Measurements from ENCODE around the gene MYLIP.

The MYLIP gene

DNA sequence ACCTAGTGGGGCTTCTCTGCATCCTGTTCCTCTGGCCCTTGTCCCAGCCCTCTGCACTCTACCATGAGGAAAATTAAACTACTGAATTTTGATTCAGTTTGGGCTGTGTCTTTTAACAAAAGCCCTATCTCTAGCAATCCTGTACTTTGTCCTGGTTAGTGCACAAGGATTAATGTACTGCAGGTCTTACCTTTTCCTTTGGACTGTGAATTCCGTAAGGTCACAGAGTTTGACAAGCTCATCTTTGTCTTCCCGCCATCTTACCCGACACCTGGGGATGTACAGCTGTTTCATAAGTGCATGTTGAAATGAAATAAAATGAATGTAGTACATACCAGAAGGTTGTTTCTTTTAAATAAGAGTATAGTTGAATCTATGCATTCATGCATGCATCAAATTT is 41.5 kb upstream of the MYLIP start:
- CTCF ChIA-PET: interaction anchor here (1.0 to 1.8 kb wide), 2 partner anchors 13 to 396 kb away, joined by 3 to 5 read pairs; no protein-coding TSS in a partner anchor
- H3K4me3 ChIP-seq (ENCODE audit: low read depth, low read length): no peak overlapping the region
- TF ChIP-seq, protein P1, sequence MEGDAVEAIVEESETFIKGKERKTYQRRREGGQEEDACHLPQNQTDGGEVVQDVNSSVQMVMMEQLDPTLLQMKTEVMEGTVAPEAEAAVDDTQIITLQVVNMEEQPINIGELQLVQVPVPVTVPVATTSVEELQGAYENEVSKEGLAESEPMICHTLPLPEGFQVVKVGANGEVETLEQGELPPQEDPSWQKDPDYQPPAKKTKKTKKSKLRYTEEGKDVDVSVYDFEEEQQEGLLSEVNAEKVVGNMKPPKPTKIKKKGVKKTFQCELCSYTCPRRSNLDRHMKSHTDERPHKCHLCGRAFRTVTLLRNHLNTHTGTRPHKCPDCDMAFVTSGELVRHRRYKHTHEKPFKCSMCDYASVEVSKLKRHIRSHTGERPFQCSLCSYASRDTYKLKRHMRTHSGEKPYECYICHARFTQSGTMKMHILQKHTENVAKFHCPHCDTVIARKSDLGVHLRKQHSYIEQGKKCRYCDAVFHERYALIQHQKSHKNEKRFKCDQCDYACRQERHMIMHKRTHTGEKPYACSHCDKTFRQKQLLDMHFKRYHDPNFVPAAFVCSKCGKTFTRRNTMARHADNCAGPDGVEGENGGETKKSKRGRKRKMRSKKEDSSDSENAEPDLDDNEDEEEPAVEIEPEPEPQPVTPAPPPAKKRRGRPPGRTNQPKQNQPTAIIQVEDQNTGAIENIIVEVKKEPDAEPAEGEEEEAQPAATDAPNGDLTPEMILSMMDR (IDR thresholded peaks at IDR 0.05; ENCODE audit: insufficient read depth, low read length, missing control alignments): no peak
- no peak for DNase-seq (ENCODE audit: low read depth, low spot score)
- POLR2A ChIA-PET: no interaction called here

DNA sequence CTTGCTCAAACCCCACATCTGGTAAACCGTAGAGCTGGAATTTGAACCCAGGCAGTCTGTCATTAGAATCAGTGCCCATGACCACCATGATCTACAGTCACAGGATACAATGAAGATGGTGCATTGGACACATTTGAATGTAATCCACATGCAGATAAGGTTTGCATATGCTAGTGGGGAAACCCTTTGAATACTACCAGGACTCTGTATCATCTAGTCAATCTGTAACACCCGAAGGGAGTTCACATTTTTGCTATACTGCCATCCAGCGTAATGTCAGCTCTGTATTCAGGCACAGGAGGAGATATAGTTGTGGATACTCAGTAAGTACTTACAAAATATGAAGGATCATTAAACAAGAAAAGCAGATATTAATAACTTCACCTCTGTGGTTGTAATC is 40.5 kb upstream of the MYLIP start:
- POLR2A ChIA-PET: no interaction called here
- no peak overlapping the region for H3K4me3 ChIP-seq (ENCODE audit: low read depth, low read length)
- TF ChIP-seq, protein P1 (IDR thresholded peaks at IDR 0.05; ENCODE audit: insufficient read depth, low read length, missing control alignments): no peak
- DNase-seq (ENCODE audit: low read depth, low spot score): no peak
- CTCF ChIA-PET: interaction anchor here (1.8 kb wide), 1 partner anchor 14 kb away, joined by 5 read pairs; no protein-coding TSS in a partner anchor

- no peak overlapping the region for H3K4me3 ChIP-seq (ENCODE audit: low read depth, low read length)
- TF ChIP-seq, protein P1 (IDR thresholded peaks at IDR 0.05; ENCODE audit: insufficient read depth, low read length, missing control alignments): no peak
- CTCF ChIA-PET: no interaction called here
- POLR2A ChIA-PET: no interaction called here
- DNase-seq (ENCODE audit: low read depth, low spot score): no peak
Measured at GRCh38 chr6:16089232-16090062, 39.4 kb upstream of the MYLIP start.

DNA sequence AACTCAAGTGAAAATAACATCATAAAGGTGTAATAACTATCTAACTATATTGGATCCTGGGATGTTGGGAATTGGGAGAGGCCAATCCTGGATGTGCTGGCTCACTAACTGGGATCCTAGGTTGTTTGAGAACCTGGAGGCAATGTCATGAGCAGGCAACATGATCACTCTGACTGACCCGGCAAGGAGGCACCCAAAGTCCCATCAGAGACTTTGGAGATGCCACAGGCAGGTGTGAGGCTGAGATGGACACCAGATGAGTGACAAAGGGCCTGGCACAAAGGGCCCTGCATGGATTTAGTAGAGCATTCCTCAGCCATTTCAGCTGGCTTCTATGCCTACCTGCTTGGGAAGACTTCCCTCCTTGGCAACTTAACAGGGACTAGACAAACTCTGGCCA is 38.4 kb upstream of the MYLIP start:
- ChIA-PET POLR2A (no interaction called here), CTCF (no interaction called here)
- TF ChIP-seq, protein P1 (IDR thresholded peaks at IDR 0.05; ENCODE audit: insufficient read depth, low read length, missing control alignments): no peak
- H3K4me3 ChIP-seq (ENCODE audit: low read depth, low read length): no peak overlapping the region
- DNase-seq (ENCODE audit: low read depth, low spot score): no peak

DNA sequence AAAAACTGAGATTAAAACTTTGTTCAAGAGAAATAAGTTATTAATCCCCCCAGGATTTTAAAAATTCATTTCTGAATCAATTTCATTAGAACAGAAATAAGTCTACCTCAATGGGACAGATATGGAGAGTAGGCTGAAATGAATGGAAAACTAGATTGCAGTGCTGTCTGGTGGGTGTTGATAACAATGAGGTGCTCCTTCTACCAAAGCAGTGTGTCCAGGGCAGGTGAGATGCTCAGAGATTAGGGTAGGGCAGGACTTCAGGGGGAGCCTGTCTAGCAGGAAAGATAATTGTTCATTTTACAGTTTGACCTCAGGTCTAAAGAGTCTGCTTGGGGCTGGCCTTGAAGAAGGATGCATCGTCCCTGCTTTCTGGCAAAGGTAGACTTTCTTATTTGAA is 38.0 kb upstream of the MYLIP start:
- no peak overlapping the region for H3K4me3 ChIP-seq (ENCODE audit: low read depth, low read length)
- TF ChIP-seq, protein P1 (IDR thresholded peaks at IDR 0.05; ENCODE audit: insufficient read depth, low read length, missing control alignments): no peak
- no peak for DNase-seq (ENCODE audit: low read depth, low spot score)
- POLR2A ChIA-PET: no interaction called here
- CTCF ChIA-PET: no interaction called here

DNA sequence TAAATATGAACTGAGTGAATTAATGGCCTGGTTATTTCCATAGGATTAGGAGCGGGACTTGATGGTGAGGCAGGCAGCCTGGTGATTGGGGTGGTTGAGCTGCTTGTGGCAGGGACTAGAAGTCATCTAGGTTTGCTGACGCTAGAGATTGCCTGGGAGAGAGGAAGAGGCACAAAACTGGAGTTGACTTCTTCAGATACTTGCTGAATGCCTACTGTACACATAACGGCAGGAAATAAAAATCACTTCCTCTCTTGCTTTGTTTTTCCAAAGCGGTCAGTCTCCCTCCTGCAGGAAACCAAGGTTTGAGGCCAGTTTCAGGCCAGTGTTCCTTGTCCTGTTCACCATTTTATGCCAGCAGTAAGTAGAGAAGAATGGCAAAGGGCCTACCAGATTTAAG is 36.7 kb upstream of the MYLIP start:
- TF ChIP-seq, protein P1 (IDR thresholded peaks at IDR 0.05; ENCODE audit: insufficient read depth, low read length, missing control alignments): no peak
- ChIA-PET CTCF (interaction anchor here (0.8 kb wide), 1 partner anchor 401 kb away, joined by 3 read pairs; no protein-coding TSS in a partner anchor), POLR2A (interaction anchor here (0.8 kb wide), 1 partner anchor 37 kb away, joined by 4 read pairs; the partner anchor contains the start of gene MYLIP)
- H3K4me3 ChIP-seq (ENCODE audit: low read depth, low read length): no peak overlapping the region
- DNase-seq (ENCODE audit: low read depth, low spot score): no peak
